ENCODE measurements around the gene CRTC1.

DNA sequence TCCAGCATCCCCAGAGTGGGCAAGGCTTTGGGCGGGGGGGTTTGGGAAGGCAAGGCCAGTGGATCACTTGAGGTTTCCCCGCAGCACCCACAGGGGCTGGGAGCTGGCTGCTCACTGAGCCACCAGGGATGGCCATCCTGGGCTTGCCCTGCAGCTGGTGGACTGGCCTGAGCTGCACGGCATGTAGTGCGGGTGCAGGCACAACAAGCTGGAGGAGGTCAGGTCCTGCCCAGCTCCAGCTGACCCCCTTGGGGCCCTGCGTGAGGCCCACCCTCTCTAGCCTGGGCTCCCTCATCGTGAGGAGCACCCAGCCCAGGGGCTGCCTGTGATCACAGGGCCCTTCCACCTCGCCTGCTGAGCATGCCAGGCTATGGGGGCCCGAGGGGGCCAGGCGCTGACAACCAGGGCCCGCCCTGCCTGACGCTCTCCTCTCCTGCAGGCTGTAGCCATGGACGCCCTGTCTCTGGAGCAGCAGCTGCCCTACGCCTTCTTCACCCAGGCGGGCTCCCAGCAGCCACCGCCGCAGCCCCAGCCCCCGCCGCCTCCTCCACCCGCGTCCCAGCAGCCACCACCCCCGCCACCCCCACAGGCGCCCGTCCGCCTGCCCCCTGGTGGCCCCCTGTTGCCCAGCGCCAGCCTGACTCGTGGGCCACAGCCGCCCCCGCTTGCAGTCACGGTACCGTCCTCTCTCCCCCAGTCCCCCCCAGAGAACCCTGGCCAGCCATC, 84.7 kb downstream of the CRTC1 start:
- TF ChIP-seq TAF1 (IDR thresholded peaks at IDR 0.05; ENCODE audit: borderline replicate concordance, insufficient read depth, low read length) (no peak), REST (IDR thresholded peaks at IDR 0.05; ENCODE audit: insufficient read depth in 1 of 2, low read depth in 2 of 2, low read length in 2 of 2) (no peak), SIN3A (IDR thresholded peaks at IDR 0.05; ENCODE audit: borderline replicate concordance, insufficient read depth, low read length) (no peak), POLR2AphosphoS5 (IDR thresholded peaks at IDR 0.05; ENCODE audit: low read depth, low read length) (no peak)
